Coronary artery (tissue), 2 donors: ENCODE results near the gene CEBPA.

ENCODE experiments used
- DNase-seq: peaks from one replicate; pipeline ENCODE4 v3.0.0-alpha.2; 2017; ENCODE audit warnings: low spot score
- H3K27ac ChIP-seq, 2 donors: fragments of 200-600 bp; sonication (generic); one replicate each; pipeline ENCODE4 v1.5.1; 2016 to 2019
- H3K4me3 ChIP-seq: fragments of 200-600 bp; sonication (generic); 2 replicates; pipeline ENCODE4 v1.5.1; 2016; ENCODE audit warnings: mild to moderate bottlenecking, moderate library complexity
- CTCF ChIP-seq: fragments of 200-600 bp; sonication (generic); IDR thresholded peaks from one replicate; pipeline ENCODE4 v1.5.1; 2019; ENCODE audit warnings: antibody characterized with exemption

Gene CEBPA

GRCh38 chr19:33269016-33269415 lies 33.3 kb downstream of the CEBPA start:
- no peak overlapping the region for H3K4me3 ChIP-seq
- no peak for TF ChIP-seq CTCF
- DNase-seq = no peak
- peak overlapping the region in 1 of 2 donors; percentile 56 for H3K27ac ChIP-seq

DNA sequence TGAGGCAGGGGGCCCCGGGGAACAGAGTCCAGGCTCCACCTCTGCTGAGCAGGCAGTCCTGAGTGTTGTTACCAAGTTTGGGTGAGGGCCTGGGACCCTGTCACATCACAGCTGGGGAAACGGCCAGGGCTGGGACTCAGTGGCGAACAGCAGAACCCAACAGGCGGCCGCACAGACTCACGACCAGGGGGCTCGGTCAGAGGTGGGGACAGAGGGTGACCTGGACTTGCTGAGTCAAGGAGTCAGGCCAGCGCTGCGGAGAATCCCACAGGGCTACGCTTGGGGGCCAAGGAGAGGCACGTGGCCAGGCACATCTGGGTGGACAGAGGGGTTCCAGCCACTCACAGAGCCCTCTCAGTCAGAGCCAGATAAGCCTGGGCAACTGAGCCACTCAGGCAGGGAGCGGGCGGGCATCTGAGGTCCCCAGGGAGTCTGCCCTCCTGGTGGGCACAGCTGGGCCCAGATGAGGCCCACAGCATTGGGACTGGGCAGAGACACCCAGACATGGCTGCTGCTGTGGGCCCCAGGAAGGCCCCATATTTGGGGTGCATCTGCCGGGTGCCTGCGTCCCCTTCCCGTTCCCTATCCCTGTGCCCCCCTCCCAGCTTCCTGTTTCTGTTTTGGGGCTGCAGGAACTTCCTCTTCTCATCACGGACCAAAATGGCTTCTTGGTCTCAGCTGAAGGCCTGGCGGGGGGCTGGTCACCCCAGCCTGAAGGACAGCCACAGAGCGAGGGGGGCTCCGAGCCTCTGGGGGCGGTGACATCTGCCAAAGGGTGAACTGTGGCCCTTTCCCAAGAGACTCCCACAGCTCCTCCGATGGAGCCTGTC lies 34.0 kb downstream of the CEBPA start:
- DNase-seq = no peak
- peak overlapping the region in 1 of 2 donors; percentile 56 for H3K27ac ChIP-seq
- H3K4me3 ChIP-seq = no peak overlapping the region
- TF ChIP-seq CTCF = no peak

DNA sequence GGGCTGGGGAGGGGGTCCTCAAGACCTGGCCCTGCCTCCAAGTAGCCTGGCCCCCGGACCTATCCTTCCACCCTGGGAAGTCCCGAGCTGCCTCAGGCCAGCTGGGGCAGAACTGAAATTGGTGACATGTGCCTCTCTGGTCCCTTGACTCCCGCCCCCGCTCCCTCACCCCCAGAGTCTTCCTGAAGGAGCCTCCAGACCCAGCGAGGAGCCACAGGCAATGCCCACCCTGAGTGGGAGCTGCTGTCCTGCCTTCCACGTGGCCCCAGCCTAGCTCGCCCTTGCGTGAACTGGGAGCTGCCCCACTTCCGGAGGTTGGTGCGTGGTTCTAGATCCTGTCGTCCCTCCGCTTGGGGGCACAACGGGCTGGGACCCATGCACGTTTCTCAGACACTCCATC lies 34.6 kb downstream of the CEBPA start:
- no peak for DNase-seq
- Histone ChIP-seq H3K27ac (no peak overlapping the region), H3K4me3 (no peak overlapping the region)
- no peak for TF ChIP-seq CTCF

DNA sequence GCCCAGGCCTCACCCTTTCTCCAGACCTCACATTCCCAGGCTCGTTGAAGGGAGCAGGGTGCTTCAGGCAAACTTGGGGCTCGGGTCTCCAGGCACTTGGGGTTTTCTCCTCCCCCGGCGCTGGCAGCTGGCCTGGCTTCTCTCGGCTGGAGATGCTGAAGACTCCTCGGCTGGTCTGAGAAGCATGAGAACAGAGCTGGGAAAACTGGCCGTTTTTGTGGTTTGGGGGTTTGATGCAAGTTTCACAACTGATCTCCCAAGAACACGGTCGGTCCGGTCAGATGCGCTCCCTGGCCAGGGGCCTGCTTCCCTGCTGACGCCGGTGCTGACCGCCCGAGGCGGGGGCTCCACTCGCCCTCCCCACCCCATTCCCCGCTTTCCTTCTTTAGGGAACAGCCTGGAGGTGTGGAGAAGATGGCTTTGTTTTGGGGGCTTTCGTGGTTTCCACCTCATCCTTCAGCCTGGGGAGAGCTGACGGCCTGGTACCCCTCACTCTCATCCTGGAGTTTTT lies 35.3 kb downstream of the CEBPA start:
- DNase-seq = no peak
- Histone ChIP-seq H3K27ac (no peak overlapping the region), H3K4me3 (no peak overlapping the region)
- TF ChIP-seq CTCF = no peak

DNA sequence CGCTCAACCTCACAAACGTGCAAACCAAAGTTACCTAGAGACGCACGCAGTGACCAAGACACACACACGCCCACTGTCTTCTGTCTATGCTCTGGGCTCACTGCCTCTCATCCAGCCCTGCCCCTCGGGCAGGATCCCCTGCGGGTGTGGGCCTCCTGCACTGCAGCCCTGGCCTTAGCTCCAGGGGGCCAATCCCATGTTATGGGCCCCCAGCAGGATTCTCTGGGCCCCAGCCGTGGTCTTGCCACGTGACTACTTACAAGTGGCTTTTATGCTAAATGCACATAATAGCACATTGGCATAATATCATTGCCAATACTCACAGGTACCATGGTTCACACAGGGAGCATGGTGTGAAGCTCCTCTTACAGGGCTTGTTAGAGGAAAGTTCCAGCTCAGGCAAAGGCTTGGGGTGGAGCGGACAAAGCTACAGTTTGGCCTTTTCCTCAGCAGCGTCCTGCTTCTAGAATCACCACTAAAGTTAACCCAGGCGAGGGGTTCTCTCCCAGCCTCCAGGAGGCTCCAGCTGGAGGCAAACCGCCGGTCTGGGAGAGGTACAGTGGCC lies 37.4 kb downstream of the CEBPA start:
- Histone ChIP-seq H3K27ac (no peak overlapping the region), H3K4me3 (no peak overlapping the region)
- no peak for TF ChIP-seq CTCF
- no peak for DNase-seq

DNA sequence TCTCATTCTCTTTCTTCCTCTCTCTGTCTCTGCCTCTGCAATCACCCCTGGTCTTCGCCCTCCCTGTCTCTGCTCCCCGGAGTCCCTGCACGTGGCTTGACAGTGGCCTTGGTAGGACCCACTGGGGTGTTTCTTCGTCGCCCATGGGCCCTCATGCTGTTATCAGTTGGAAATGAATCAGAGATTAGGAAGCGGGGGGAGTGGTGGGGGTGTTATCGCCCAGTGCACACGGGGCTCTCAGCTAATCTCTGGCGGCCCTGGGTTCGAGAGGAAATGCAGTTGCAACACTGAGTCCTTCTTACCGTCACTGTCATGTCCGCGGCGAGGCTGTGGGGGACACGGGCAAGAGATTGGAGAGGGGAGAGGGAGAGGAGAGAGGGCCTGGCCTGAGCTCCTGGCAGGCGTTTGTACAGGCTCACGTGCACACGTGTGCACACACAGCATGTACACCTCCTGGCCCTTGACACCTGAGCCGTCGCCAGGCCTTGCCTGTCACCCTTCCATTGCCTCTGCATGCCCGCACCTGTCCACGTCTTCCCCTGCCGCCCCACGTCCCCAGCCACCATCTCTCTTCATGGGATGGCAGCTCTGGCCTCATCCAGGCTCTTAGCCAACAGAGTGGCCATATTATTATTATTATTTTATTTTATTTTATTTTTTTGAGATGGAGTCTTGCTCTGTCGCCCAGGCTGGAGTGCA lies 38.9 kb downstream of the CEBPA start:
- H3K4me3 ChIP-seq = no peak overlapping the region
- no peak for TF ChIP-seq CTCF
- H3K27ac ChIP-seq = no peak overlapping the region
- no peak for DNase-seq
